NCI-H345 (cell line): Measurements from ENCODE around the gene ADARB2.
"Not testable (repeated sequence)": the region's sequence is repeated elsewhere in the genome, so short reads cannot be mapped to it uniquely, and the experiment has no call there.

Source experiments
- DNase-seq: peaks from one replicate; lab custom pipeline; 2025; lab: John Stamatoyannopoulos, UW

Gene ADARB2

DNA sequence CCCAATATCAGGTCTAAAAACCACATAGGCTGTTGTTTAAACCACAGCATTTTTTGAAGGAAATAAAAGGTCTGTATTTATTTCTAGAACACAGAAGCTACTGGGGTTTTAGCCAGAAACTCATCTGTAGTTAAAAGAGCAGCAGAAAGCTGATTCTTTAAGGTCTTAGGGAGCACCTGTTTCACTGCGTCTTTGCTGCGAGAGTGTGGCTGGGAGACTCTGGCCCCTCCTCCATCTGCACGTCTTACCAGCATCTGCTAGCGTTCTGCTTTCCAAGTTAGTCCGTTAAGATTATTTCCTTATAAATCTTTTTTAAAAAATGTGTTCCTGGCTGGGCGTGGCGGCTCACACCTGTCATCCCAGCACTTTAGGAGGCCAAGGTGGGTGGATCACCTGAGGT lies 95.9 kb downstream of the ADARB2 start:
- DNase-seq: no peak

DNA sequence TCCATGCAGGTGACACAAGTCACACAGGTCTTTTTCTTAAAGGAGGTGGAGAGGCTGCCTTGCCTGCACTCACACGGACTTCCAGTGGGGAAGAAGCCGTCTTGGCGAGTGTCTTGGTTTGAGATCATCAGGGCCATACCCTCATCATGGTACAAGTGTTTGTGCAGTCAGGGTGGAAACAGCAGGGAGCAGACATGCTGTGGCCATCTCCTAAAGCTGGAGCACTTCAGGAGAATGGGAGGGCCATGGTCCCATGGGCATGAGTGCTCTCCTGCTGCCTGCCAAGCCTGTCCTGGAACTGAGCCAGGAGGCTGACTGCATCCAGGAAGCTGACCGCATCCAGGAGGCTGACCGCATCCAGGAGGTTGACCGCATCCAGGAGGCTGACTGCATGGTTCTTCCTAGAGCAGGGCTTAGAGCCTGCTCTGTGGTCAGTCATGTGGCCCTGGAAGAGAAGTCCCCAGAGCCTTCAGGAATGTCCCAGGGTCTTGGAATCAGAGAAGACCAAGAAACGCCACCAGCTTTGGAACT lies 98.4 kb downstream of the ADARB2 start:
- no peak for DNase-seq

DNA sequence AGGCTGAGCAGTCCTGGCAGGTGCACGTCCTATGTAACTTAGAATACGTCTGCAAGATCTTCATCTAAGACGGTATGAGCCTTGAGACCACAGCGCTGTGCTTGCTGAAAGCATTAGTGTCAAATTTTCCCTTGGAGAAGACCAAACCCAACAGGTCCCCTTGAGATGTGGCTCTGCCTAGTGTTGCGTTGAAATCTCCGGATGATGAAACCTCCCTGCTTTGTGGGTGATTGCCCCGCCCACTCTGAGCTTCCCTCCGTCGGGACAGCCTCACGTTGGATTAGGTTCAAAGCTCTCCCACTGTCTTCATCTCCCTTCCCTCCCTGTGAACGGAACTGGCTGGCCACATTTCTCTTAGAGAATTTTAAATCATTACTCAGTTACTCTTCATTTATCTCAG lies 102.0 kb downstream of the ADARB2 start:
- DNase-seq: no peak

- no peak for DNase-seq
Observed at GRCh38 chr10:1634239-1634638, 103.1 kb downstream of the ADARB2 start.

DNA sequence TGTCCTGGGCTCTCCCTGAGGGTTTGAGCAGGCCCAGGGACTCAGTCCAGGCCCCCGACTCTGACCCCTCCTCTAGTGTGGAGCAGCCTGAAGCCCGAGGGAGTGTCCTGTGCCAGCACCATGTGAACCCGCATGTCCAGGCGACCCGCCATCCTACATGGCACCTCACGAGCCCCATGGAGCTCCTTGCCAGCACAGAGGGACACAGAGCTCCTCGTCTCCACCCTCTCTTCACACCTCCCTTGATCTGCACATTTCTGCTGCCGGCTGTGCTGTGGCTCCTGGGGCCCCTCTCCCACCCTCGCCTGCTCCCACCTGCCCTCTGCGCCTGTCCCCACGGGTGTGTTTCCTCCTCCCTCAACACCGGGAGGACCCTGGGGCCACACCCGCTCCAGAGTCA lies 103.5 kb downstream of the ADARB2 start:
- DNase-seq: no peak

GRCh38 chr10:1632596-1632995 lies 104.7 kb downstream of the ADARB2 start:
- no peak for DNase-seq

- DNase-seq: no peak
Observed at GRCh38 chr10:1632141-1632540, 105.2 kb downstream of the ADARB2 start.

- no peak for DNase-seq
Observed at GRCh38 chr10:1631282-1631681, 106.0 kb downstream of the ADARB2 start.

DNA sequence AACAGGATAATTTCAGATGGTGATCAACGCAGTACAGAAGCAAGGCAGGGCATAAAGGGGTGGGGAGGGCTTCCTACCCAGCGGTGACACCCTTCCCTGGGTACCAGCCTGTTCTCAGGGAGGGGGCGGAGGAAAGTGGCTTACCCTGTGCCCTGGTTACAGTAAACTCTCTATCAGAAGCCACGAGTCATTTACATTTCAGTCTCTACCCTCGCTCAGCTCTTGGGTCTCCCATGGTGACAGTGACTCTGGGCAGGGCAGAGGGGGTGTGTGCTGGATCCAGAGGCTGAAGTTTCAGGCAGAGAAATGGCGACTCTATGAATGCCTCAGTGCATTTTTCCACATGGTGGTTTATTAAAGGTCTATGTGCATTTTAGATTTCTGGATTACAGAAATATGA lies 107.0 kb downstream of the ADARB2 start:
- DNase-seq: no peak

DNA sequence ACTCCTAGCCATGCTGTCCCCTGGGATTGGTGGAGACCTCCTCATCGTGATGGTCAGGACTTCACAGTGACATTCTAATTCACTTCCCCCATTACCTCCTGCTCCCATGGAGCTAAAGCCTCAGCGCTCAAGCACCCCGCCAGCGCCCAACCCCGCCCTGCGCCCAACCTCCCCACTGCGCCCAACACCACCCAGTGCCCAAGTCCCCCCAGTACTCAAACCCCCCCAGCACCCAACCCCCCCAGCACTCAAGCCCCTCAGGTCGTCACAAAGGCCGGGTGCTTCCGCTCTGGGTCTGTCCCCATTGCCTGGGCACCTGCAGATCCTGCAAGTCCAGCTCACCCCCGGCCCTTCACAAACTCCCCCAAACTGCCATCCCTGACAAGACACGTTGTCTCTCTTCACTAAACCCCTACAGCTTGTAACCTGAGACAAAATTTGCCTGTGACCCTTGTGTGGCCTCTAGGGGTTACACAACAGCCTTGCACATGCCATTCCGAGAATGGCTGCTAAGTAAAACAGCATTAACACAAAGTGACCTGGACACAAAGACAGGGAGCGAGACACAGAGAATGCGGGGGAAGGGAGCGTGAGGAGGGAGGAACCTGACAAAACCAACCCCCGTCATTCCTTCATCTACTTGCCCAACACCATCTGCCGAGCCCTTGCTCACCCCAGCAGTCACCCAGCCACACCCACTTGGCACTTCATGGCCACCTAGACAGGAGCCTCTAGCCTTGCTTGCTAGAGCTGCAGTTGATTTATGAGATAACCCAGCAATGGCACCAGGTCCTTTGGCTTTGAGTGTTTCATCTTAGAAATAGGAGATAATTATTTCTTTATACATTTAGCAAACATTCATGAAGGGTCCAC lies 107.8 kb downstream of the ADARB2 start:
- DNase-seq: no peak

- DNase-seq: no peak
Observed at GRCh38 chr10:1628757-1629156, 108.6 kb downstream of the ADARB2 start.

- DNase-seq: no peak
Observed at GRCh38 chr10:1627945-1628344, 109.4 kb downstream of the ADARB2 start.

DNA sequence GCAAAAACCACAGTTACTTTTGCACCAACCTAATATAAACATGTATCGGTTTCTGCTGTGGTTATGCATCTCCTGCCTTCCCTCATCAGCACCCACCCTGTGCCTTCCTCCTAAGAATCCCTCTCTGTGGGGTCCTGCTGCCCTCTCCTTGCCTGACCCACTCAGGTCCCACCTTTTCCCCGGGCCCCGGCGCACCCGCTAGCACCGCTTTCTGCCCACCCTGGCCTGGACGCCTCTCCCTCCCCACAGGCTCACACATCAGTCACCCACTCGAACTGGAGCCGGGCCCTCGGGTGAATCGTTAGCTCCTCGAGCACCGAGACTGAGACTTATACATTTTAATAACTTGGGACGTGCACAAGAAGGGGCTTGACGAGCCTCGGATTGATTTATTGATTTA lies 110.5 kb downstream of the ADARB2 start:
- no peak for DNase-seq

GRCh38 chr10:1626410-1626809 lies 110.9 kb downstream of the ADARB2 start:
- no peak for DNase-seq

- DNase-seq: no peak
Observed at GRCh38 chr10:1625731-1626130, 111.6 kb downstream of the ADARB2 start.

DNA sequence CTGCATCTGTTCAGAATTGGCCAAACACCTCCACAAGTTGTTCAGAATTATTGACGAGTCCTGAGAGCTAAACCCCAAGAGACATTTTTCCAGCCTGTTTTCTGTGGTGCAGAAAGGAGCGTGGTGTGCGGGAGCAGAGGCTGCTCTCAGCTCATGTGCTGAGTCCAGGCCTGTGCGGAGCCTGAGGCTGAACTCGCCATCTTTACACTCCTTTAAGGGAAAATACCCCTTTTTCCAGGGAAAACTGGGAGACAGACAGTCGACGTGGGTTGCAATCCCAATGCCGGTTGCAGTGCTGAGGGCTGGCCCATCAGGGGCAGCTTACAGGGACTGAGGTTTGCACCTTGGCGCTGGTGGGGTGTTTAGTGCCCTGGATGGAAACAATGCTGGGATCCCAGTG lies 112.2 kb downstream of the ADARB2 start:
- DNase-seq: no peak

DNA sequence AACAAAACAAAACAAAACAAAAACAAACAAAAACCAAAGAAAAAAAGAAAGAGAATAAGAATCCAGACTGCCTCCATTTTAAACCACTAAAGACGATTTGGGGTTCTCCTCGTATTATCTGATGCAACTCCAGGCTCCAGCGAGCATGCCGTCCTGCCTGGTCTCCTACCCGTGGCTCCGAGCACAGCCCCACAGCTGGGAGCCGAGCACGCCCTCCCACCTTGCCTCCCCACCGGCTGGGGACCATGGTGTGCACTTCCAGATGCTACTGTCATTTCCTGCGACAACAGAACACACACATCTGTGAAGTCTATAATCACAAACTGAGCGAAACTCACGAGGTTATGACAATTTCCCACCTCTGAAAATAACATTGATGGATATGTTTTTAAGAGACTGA lies 113.1 kb downstream of the ADARB2 start:
- DNase-seq: no peak

DNA sequence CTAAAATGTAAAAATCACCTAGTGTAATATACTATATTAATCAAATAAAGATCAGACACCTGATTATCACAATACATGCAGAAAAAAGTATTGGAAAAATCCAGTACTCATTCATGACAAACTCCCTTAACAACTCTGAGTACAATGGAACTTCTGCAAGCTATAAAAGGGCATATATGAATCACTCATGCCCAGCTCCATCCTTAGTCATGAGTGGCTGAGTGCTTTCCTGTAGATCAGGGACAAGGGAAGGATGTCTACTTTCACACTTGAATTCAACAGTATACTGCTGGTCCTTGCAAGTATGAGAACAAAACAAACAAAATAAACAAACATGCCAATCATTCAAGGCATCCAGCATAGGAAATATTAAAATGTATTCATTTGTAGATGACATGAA lies 116.5 kb downstream of the ADARB2 start:
- no peak for DNase-seq

- DNase-seq: not testable (repeated sequence)
Observed at GRCh38 chr10:1617376-1618317, 119.7 kb downstream of the ADARB2 start.

- not testable (repeated sequence) for DNase-seq
Observed at GRCh38 chr10:1616701-1617100, 120.6 kb downstream of the ADARB2 start.

GRCh38 chr10:1615186-1615954 lies 122.0 kb downstream of the ADARB2 start:
- no peak for DNase-seq

DNA sequence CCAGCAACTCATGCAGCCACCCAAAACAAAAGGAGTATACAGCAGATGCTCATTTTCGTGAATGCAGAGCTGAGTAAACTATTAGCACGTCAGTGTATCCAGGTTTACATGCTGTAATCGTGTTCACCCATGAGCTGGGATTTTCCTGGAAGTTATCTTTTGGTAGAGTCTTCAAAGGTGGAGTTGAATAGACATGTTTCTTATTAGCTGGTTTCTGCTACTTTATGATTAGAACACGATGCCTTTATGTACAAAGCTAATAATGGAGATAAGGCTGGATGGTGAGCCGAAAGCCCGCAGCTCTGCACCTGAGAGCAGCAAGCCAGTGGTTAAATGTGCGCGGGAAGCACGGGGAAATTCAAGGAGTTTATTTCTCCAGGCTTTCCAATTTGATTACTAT lies 123.8 kb downstream of the ADARB2 start:
- DNase-seq: no peak
